Effector CD4-positive, alpha-beta T cell (primary cell): Measurements from ENCODE around the gene CNBD2.
"Not testable (repeated sequence)": the region's sequence is repeated elsewhere in the genome, so short reads cannot be mapped to it uniquely, and the experiment has no call there.

Experiments
- DNase-seq: peaks from one replicate; pipeline ENCODE4 v3.0.0-alpha.2; 2020

CNBD2 gene

GRCh38 chr20:36064658-36065426 lies 96.5 kb downstream of the CNBD2 start:
- DNase-seq = peak; percentile 87

- no peak for DNase-seq
These were observed 97.1 kb downstream of the CNBD2 start for GRCh38 chr20:36065427-36065998.

GRCh38 chr20:36066777-36067176 lies 98.4 kb downstream of the CNBD2 start:
- no peak for DNase-seq

- DNase-seq = not testable (repeated sequence)
These were observed 100.1 kb downstream of the CNBD2 start for GRCh38 chr20:36068526-36068925.

- no peak for DNase-seq
These were observed 102.1 kb downstream of the CNBD2 start for GRCh38 chr20:36070451-36070850.

- DNase-seq = no peak
These were observed 103.5 kb downstream of the CNBD2 start for GRCh38 chr20:36071848-36072247.

- no peak for DNase-seq
These were observed 106.6 kb downstream of the CNBD2 start for GRCh38 chr20:36074983-36075382.

GRCh38 chr20:36077762-36078161 lies 109.4 kb downstream of the CNBD2 start:
- not testable (repeated sequence) for DNase-seq

- DNase-seq = no peak
These were observed 111.1 kb downstream of the CNBD2 start for GRCh38 chr20:36079486-36079885.

GRCh38 chr20:36079984-36080383 lies 111.6 kb downstream of the CNBD2 start:
- DNase-seq = not testable (repeated sequence)
